Skeletal muscle satellite cell (primary cell): ENCODE results near the gene NEK10.

Experiments used
- H3K27me3 ChIP-seq: 2 replicates; pipeline ENCODE4 v1.7.0; 2013; ENCODE audit warnings: low read length; ENCODE audit not compliant: control insufficient read depth, insufficient read depth
- H3K36me3 ChIP-seq: 2 replicates; pipeline ENCODE4 v1.7.0; 2013; ENCODE audit warnings: mild to moderate bottlenecking, control low read depth, low read length; ENCODE audit not compliant: insufficient read depth
- H3K4me1 ChIP-seq: 2 replicates; pipeline ENCODE4 v1.7.0; 2013; ENCODE audit warnings: low read length; ENCODE audit not compliant: control insufficient read depth, insufficient read depth
- H3K4me2 ChIP-seq: 2 replicates; pipeline ENCODE4 v1.7.0; 2013; ENCODE audit warnings: mild to moderate bottlenecking, low read length
- H3K4me3 ChIP-seq: 2 replicates; pipeline ENCODE4 v1.7.0; 2013; ENCODE audit warnings: low read length
- H3K9ac ChIP-seq: 2 replicates; pipeline ENCODE4 v1.7.0; 2013; ENCODE audit warnings: mild to moderate bottlenecking, low read depth, low read length, moderate library complexity
- H3K9me3 ChIP-seq: replicated peaks from 2 replicates; pipeline ENCODE4 v1.7.0; 2013; ENCODE audit warnings: mild to moderate bottlenecking, control low read depth, low read length

NEK10 gene

GRCh38 chr3:27325419-27325818, 43.8 kb downstream of the NEK10 start:
- no peaks in the 10 kb centered on the region for H3K9me3 ChIP-seq
- H3K4me1 ChIP-seq = peaks cover 29% of the 10 kb centered on the region
- peak overlapping the region; percentile 18 for H3K4me3 ChIP-seq
- peak overlapping the region; percentile 36 for H3K9ac ChIP-seq
- H3K27me3 ChIP-seq = no peaks in the 10 kb centered on the region
- H3K36me3 ChIP-seq = peaks cover 3% of the 10 kb centered on the region
- H3K4me2 ChIP-seq = no peak overlapping the region

GRCh38 chr3:27324686-27325085, 44.5 kb downstream of the NEK10 start:
- Histone ChIP-seq H3K27me3 (no peaks in the 10 kb centered on the region), H3K9ac (no peak overlapping the region), H3K9me3 (no peaks in the 10 kb centered on the region), H3K4me2 (no peak overlapping the region), H3K4me1 (peaks cover 29% of the 10 kb centered on the region), H3K36me3 (peaks cover 5% of the 10 kb centered on the region), H3K4me3 (no peak overlapping the region)

DNA sequence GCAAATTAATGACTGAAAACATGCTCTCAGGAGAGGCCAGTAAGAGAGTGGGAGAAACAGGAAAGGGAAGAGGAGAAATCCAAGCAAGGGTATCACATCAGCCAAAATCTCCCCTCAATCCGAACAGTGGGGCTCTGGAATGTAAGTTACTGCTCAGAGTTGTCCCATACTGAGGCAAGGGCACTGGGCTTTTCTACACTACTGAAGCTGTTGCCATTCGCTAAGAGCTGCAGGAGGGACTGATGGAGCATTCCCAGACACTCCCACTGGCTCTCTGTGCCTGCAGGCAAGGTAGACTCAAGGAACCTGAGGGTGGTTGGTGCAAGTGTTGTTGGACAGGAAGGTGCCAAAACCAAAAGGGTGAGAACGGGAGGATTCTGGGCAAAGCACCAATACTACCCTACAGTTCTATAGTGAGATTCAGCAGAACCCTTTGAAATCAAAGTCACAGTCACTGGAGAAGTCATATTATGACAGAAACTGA, 46.1 kb downstream of the NEK10 start:
- Histone ChIP-seq H3K36me3 (peaks cover 8% of the 10 kb centered on the region), H3K4me2 (no peak overlapping the region)

DNA sequence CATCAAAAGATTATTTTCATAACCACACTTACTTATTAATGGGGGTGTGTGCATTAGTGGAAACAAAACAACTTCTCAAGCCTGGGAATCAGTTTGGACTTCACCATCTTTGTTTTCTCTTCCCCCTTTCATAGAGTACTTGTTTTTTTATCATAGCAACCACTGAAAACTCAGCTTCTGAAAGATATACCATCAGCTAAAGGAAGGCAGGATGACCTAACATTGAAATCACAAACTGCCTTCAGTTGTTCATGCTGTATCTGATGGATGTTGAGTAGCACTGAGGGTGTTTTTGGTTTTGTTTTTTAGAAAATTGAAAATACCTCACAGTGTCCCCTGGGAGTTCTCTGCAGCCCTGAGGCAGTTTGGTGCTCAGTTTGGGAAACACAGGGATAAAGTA, 46.5 kb downstream of the NEK10 start:
- no peaks in the 10 kb centered on the region for H3K27me3 ChIP-seq
- H3K4me3 ChIP-seq = no peak overlapping the region
- no peaks in the 10 kb centered on the region for H3K9me3 ChIP-seq
- H3K4me2 ChIP-seq = no peak overlapping the region
- peaks cover 8% of the 10 kb centered on the region for H3K36me3 ChIP-seq
- H3K9ac ChIP-seq = no peak overlapping the region
- peaks cover 27% of the 10 kb centered on the region for H3K4me1 ChIP-seq

More for the DNA sequence above, 46.1 kb downstream of the NEK10 start:
- Histone ChIP-seq H3K27me3 (no peaks in the 10 kb centered on the region), H3K9me3 (no peaks in the 10 kb centered on the region), H3K9ac (no peak overlapping the region), H3K4me3 (no peak overlapping the region), H3K4me1 (peaks cover 29% of the 10 kb centered on the region)

DNA sequence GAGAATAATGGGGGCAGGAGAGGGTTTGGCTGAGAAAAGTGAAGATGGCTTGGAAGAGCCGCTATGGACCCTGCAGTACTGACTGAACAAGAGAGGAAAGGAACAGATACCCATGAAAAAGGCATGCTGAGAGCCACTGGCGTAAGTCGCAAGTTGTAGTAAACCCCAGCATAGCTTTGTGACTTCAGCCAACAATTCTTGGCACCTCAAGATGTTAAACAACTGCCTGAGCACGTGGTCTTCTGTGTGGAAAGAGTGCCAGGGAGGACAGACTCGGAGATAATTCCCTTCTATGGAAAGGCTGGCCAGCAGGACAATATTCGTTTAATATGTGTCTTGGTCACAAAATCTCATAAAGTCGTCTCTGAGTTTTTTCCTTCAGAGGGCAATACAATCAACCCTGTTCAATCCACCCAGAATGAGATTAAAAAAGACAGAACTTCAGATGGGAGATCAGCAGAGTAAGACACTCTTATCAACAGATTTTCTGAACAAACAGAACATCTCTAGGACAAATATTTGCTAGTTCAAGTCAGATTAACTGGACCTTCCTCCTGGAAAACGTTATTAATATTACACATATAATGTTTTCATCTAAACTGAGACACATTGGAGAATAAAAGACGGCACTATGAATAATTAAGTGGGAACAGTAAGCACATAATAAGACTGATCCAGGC, 49.2 kb downstream of the NEK10 start:
- Histone ChIP-seq H3K4me3 (no peak overlapping the region), H3K4me2 (no peak overlapping the region), H3K9ac (no peak overlapping the region), H3K4me1 (peaks cover 3% of the 10 kb centered on the region), H3K36me3 (peaks cover 8% of the 10 kb centered on the region), H3K9me3 (no peaks in the 10 kb centered on the region), H3K27me3 (no peaks in the 10 kb centered on the region)

DNA sequence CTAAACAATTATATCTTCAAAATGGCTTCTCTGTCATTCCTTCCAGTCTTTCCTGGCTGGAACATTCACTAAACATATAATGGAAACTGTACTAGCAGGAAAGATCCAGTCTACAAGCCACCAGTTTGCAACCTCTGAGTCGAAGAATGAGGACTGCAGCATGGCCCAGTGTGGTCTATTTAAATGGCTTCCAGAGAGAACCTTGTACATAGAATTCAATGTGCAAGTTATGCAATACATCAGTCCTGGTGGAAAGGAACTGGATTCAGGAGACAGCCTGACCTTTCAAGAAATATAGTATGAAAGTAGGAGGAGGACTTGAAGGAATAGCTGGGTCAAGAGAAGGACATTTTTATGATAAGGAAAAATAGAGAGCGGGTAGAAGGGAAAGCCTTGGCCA, 49.9 kb downstream of the NEK10 start:
- Histone ChIP-seq H3K4me3 (no peak overlapping the region), H3K4me2 (no peak overlapping the region), H3K27me3 (no peaks in the 10 kb centered on the region), H3K36me3 (peaks cover 8% of the 10 kb centered on the region), H3K9ac (no peak overlapping the region), H3K9me3 (no peaks in the 10 kb centered on the region), H3K4me1 (peaks cover under 1% of the 10 kb centered on the region)

DNA sequence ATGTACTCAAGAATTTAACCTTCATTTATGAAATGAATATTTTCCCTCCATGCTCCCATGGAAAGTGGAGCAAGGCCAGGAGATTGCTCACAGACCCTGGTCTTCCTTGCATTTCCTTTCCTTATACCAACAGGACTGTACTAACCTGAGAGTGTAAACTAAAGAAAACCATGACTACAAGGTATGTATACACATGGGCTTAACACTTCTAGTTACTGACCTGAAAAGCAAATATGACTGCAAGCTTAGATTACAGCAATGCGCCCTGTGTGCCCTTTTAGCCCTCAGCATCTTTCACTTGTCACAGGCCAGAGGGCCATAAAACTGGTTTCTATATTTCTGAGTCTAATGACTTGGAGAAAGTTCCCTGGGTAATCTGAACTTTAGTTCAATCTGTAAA, 52.1 kb downstream of the NEK10 start:
- no peaks in the 10 kb centered on the region for H3K9me3 ChIP-seq
- H3K9ac ChIP-seq = no peak overlapping the region
- peaks cover 8% of the 10 kb centered on the region for H3K36me3 ChIP-seq
- no peaks in the 10 kb centered on the region for H3K4me1 ChIP-seq
- H3K27me3 ChIP-seq = no peaks in the 10 kb centered on the region
- no peak overlapping the region for H3K4me2 ChIP-seq
- no peak overlapping the region for H3K4me3 ChIP-seq

GRCh38 chr3:27315003-27315402, 54.2 kb downstream of the NEK10 start:
- Histone ChIP-seq H3K9me3 (no peaks in the 10 kb centered on the region), H3K4me3 (no peak overlapping the region), H3K36me3 (peaks cover 8% of the 10 kb centered on the region), H3K4me2 (no peak overlapping the region), H3K4me1 (peaks cover 15% of the 10 kb centered on the region), H3K9ac (no peak overlapping the region), H3K27me3 (no peaks in the 10 kb centered on the region)

- peak overlapping the region; percentile 62 for H3K4me2 ChIP-seq
- H3K4me1 ChIP-seq = peaks cover 15% of the 10 kb centered on the region
- peak overlapping the region; percentile 50 for H3K9ac ChIP-seq
- no peak overlapping the region for H3K4me3 ChIP-seq
- H3K27me3 ChIP-seq = no peaks in the 10 kb centered on the region
- H3K9me3 ChIP-seq = no peaks in the 10 kb centered on the region
- peaks cover 13% of the 10 kb centered on the region for H3K36me3 ChIP-seq
Measured at GRCh38 chr3:27312044-27312668, 57.0 kb downstream of the NEK10 start.

DNA sequence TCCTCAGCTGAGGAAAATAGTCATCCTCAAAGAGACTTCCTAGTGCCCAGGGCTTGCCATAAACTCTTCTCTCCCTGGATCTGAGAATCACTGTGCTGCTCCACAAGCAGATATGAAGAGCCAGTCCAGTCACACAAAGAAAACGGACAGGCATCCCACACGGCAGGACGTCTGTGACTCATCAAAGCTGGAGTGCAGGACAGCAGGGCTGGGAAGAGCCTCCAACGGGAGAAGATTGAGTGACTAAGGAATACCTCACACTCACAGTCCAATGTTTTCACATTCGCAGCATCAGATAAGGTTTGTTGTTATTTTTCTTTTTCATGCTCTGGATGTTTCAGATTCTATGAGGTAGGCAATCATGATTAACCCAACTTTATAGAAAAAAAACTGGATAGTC, 57.8 kb downstream of the NEK10 start:
- no peak overlapping the region for H3K4me3 ChIP-seq
- H3K36me3 ChIP-seq = peaks cover 13% of the 10 kb centered on the region
- peak overlapping the region; percentile 62 for H3K4me2 ChIP-seq
- H3K27me3 ChIP-seq = no peaks in the 10 kb centered on the region
- peak overlapping the region; percentile 52 for H3K9ac ChIP-seq
- peaks cover 15% of the 10 kb centered on the region for H3K4me1 ChIP-seq
- no peaks in the 10 kb centered on the region for H3K9me3 ChIP-seq

GRCh38 chr3:27310688-27311087, 58.5 kb downstream of the NEK10 start:
- H3K36me3 ChIP-seq = peaks cover 13% of the 10 kb centered on the region
- no peaks in the 10 kb centered on the region for H3K9me3 ChIP-seq
- H3K9ac ChIP-seq = peak overlapping the region; percentile 52
- H3K4me2 ChIP-seq = peak overlapping the region; percentile 62
- no peak overlapping the region for H3K4me3 ChIP-seq
- peaks cover 15% of the 10 kb centered on the region for H3K4me1 ChIP-seq
- H3K27me3 ChIP-seq = no peaks in the 10 kb centered on the region

GRCh38 chr3:27307566-27307965, 61.6 kb downstream of the NEK10 start:
- Histone ChIP-seq H3K27me3 (no peaks in the 10 kb centered on the region), H3K4me3 (no peak overlapping the region), H3K36me3 (peaks cover 24% of the 10 kb centered on the region), H3K4me2 (no peak overlapping the region), H3K9ac (no peak overlapping the region), H3K9me3 (no peaks in the 10 kb centered on the region), H3K4me1 (peaks cover 15% of the 10 kb centered on the region)
